ENCODE measurements around the gene BICRA.
A peak's percentile ranks its signal among the peaks of the same experiment; 100 is the strongest.
"Not testable (repeated sequence)": the region's sequence is repeated elsewhere in the genome, so short reads cannot be mapped to it uniquely, and the experiment has no call there.

Gene BICRA

GRCh38 chr19:47599671-47600245 lies 9.2 kb upstream of the BICRA start:
- not testable (repeated sequence) for H3K4ac ChIP-seq (ENCODE audit: low read depth, low read length); H3K18ac ChIP-seq (ENCODE audit: low read length); H3K14ac ChIP-seq (ENCODE audit: low read length); H3K4me1 ChIP-seq (ENCODE audit: control insufficient read depth in 1 of 2, insufficient read depth in 2 of 2, low read length in 2 of 2); H3K79me2 ChIP-seq (ENCODE audit: control insufficient read depth, insufficient read depth, low read length, poor library complexity); H3K9ac ChIP-seq (ENCODE audit: low read length); H3K27me3 ChIP-seq (ENCODE audit: insufficient read depth, low read length); H2AK5ac ChIP-seq (ENCODE audit: low read length); H3K79me1 ChIP-seq (ENCODE audit: low read length); H3K9me3 ChIP-seq (ENCODE audit: insufficient read depth, low read depth, low read length); H2AFZ ChIP-seq (ENCODE audit: insufficient read depth, low read length, poor library complexity); H2BK12ac ChIP-seq (ENCODE audit: low read length); H4K12ac ChIP-seq (ENCODE audit: low read depth, low read length); H2BK5ac ChIP-seq (ENCODE audit: low read depth, low read length, poor library complexity); H4K91ac ChIP-seq (ENCODE audit: low read depth, low read length); H3K27ac ChIP-seq (ENCODE audit: low read depth, low read length); H4K8ac ChIP-seq (ENCODE audit: low read depth, low read length); H3K36me3 ChIP-seq (ENCODE audit: control insufficient read depth in 1 of 2, insufficient read depth in 2 of 2, low read length in 2 of 2); H3K23ac ChIP-seq (ENCODE audit: low read length)
- DNase-seq: peak in 1 of 2 donors; percentile 46
- Histone ChIP-seq H3K4me2 (ENCODE audit: low read length) (peak overlapping the region; percentile 60), H3K4me3 (ENCODE audit: low read depth, low read length) (peak overlapping the region; percentile 41), H2BK120ac (ENCODE audit: insufficient read depth, low read length, poor library complexity) (peak overlapping the region; percentile 22)
- whole genome bisulfite sequencing (ENCODE audit: extremely low coverage, insufficient coverage, insufficient read length): no CpG with 5 or more reads among the region's 25 CpGs

- Histone ChIP-seq H3K4ac (ENCODE audit: low read depth, low read length) (no peak overlapping the region), H3K4me1 (ENCODE audit: control insufficient read depth in 1 of 2, insufficient read depth in 2 of 2, low read length in 2 of 2) (peaks cover 4 to 10% of the 10 kb centered on the region in 2 experiments), H4K12ac (ENCODE audit: low read depth, low read length) (peak overlapping the region; percentile 5), H4K8ac (ENCODE audit: low read depth, low read length) (peak overlapping the region; percentile 85), H3K4me2 (ENCODE audit: low read length) (peak overlapping the region; percentile 76), H3K79me1 (ENCODE audit: low read length) (peaks cover 7% of the 10 kb centered on the region), H3K23ac (ENCODE audit: low read length) (no peak overlapping the region), H2AFZ (ENCODE audit: insufficient read depth, low read length, poor library complexity) (peak overlapping the region; percentile 43), H3K14ac (ENCODE audit: low read length) (peak overlapping the region; percentile 14), H4K91ac (ENCODE audit: low read depth, low read length) (peak overlapping the region; percentile 67), H3K36me3 (ENCODE audit: control insufficient read depth in 1 of 2, insufficient read depth in 2 of 2, low read length in 2 of 2) (no peaks in the 10 kb centered on the region), H3K9ac (ENCODE audit: low read length) (peak overlapping the region; percentile 85), H2BK120ac (ENCODE audit: insufficient read depth, low read length, poor library complexity) (peak overlapping the region; percentile 14), H2BK12ac (ENCODE audit: low read length) (no peak overlapping the region), H3K9me3 (ENCODE audit: insufficient read depth, low read depth, low read length) (no peaks in the 10 kb centered on the region), H3K27ac (ENCODE audit: low read depth, low read length) (peak overlapping the region; percentile 63), H3K27me3 (ENCODE audit: insufficient read depth, low read length) (no peaks in the 10 kb centered on the region), H3K79me2 (ENCODE audit: control insufficient read depth, insufficient read depth, low read length, poor library complexity) (no peaks in the 10 kb centered on the region), H3K4me3 (ENCODE audit: low read depth, low read length) (peak overlapping the region; percentile 73), H2AK5ac (ENCODE audit: low read length) (no peak overlapping the region), H2BK5ac (ENCODE audit: low read depth, low read length, poor library complexity) (peak overlapping the region; percentile 19), H3K18ac (ENCODE audit: low read length) (peak overlapping the region; percentile 20)
- peak; percentile 99 to 100 for DNase-seq
- WGBS (ENCODE audit: extremely low coverage, insufficient coverage, insufficient read length): no CpG with 5 or more reads among the region's 77 CpGs
These were observed 8.4 kb upstream of the BICRA start for GRCh38 chr19:47600246-47601179.

DNA sequence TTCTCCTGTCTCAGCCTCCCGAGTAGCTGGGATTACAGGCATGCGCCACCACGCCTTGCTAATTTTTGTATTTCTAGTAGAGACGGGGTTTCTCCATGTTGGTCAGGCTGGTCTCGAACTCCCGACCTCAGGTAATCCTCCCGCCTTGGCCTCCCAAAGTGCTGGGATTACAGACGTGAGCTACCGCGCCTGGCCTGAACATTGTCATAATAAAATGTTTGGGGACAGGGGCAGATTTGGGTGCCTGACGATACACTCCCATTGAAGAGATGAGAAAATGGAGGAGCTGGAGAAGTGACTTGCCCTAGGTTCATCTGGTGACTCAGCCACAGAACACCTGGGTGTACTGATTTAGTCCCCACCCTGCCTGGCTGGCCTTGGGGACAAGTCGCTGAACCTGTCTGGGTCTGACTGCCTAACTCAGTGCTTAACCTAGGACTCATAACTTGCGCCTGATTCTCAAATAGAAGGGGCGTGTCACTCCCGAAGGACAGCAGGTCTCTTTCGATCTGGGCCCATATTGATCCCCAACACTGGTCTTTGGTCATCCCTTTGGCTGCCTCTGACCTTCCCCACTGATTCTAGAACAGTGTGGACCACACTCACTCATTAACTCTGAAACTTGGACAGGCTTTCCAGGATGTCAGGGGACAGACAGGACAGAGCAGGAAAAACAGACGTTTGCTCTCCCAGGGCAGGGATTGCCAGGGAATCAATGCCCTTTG lies 7.6 kb upstream of the BICRA start:
- no CpG with 5 or more reads among the region's 17 CpGs for WGBS (ENCODE audit: extremely low coverage, insufficient coverage, insufficient read length)
- Histone ChIP-seq H3K23ac (ENCODE audit: low read length) (no peak overlapping the region), H2BK5ac (ENCODE audit: low read depth, low read length, poor library complexity) (no peak overlapping the region), H4K91ac (ENCODE audit: low read depth, low read length) (peak overlapping the region; percentile 67), H2BK120ac (ENCODE audit: insufficient read depth, low read length, poor library complexity) (no peak overlapping the region), H3K9ac (ENCODE audit: low read length) (no peak overlapping the region), H3K79me2 (ENCODE audit: control insufficient read depth, insufficient read depth, low read length, poor library complexity) (no peaks in the 10 kb centered on the region), H4K12ac (ENCODE audit: low read depth, low read length) (no peak overlapping the region), H4K8ac (ENCODE audit: low read depth, low read length) (no peak overlapping the region), H3K14ac (ENCODE audit: low read length) (no peak overlapping the region), H3K9me3 (ENCODE audit: insufficient read depth, low read depth, low read length) (no peaks in the 10 kb centered on the region), H3K4me3 (ENCODE audit: low read depth, low read length) (no peak overlapping the region), H3K4me2 (ENCODE audit: low read length) (peak overlapping the region; percentile 76), H3K18ac (ENCODE audit: low read length) (no peak overlapping the region), H2AFZ (ENCODE audit: insufficient read depth, low read length, poor library complexity) (no peak overlapping the region), H3K79me1 (ENCODE audit: low read length) (peaks cover 7% of the 10 kb centered on the region), H3K36me3 (ENCODE audit: control insufficient read depth in 1 of 2, insufficient read depth in 2 of 2, low read length in 2 of 2) (no peaks in the 10 kb centered on the region), H2BK12ac (ENCODE audit: low read length) (peak overlapping the region; percentile 3), H3K27me3 (ENCODE audit: insufficient read depth, low read length) (no peaks in the 10 kb centered on the region), H3K4me1 (ENCODE audit: control insufficient read depth in 1 of 2, insufficient read depth in 2 of 2, low read length in 2 of 2) (peaks cover 4 to 10% of the 10 kb centered on the region in 2 experiments), H3K27ac (ENCODE audit: low read depth, low read length) (no peak overlapping the region), H2AK5ac (ENCODE audit: low read length) (no peak overlapping the region), H3K4ac (ENCODE audit: low read depth, low read length) (no peak overlapping the region)
- DNase-seq: peak; percentile 95 to 96

DNA sequence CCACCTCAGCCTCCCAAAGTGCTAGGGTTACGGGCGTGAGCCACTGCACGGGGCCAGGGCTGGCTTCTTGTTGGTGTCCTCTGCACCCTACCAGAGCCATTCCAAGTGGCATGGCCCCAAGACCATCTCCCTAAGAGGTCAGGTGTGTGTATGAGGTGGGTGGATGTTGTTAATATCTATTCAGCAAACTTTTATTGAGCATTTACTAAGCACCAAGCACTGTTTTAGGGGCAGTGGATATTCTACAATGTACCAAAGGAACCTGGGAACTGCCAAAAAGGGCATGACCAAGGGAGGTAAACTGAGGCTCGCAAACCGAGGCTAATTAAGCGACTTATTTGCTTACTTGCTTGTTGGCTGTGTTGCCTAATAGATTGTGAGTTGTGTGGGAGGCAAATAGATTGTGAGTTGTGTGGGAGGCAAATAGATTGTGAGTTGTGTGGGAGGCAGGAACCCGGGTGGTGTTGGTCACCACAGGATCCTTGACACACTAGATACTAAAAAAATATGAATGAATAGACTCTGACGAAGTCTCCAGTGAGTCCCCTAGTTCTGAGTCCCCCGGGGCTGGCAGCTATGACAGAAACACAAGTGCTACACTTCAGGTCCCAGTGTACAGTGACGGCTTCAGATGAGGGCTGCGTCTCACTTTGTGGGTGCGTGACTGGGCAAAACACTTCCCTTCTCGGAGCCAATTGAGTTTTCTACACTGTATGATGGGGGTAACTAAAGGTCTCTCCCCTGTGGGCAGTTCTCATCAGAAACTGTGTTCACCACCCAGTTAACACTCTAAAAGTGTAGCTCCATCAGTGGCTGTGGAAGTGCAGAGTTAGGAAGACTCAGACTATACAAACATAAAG lies 5.0 kb upstream of the BICRA start:
- H3K79me2 ChIP-seq (ENCODE audit: control insufficient read depth, insufficient read depth, low read length, poor library complexity): peaks cover 10% of the 10 kb centered on the region
- H2BK120ac ChIP-seq (ENCODE audit: insufficient read depth, low read length, poor library complexity): no peak overlapping the region
- no peak overlapping the region for H3K4me2 ChIP-seq (ENCODE audit: low read length)
- no peaks in the 10 kb centered on the region for H3K27me3 ChIP-seq (ENCODE audit: insufficient read depth, low read length)
- no peak overlapping the region for H2AK5ac ChIP-seq (ENCODE audit: low read length)
- no peak overlapping the region for H3K4ac ChIP-seq (ENCODE audit: low read depth, low read length)
- H3K4me3 ChIP-seq (ENCODE audit: low read depth, low read length): no peak overlapping the region
- no peaks in the 10 kb centered on the region for H3K9me3 ChIP-seq (ENCODE audit: insufficient read depth, low read depth, low read length)
- no peak overlapping the region for H2BK5ac ChIP-seq (ENCODE audit: low read depth, low read length, poor library complexity)
- no peak overlapping the region for H3K9ac ChIP-seq (ENCODE audit: low read length)
- H3K23ac ChIP-seq (ENCODE audit: low read length): no peak overlapping the region
- no peak overlapping the region for H4K12ac ChIP-seq (ENCODE audit: low read depth, low read length)
- H4K91ac ChIP-seq (ENCODE audit: low read depth, low read length): no peak overlapping the region
- H4K8ac ChIP-seq (ENCODE audit: low read depth, low read length): no peak overlapping the region
- no peak for DNase-seq
- no CpG with 5 or more reads among the region's 13 CpGs for WGBS (ENCODE audit: extremely low coverage, insufficient coverage, insufficient read length)
- peaks cover 10% of the 10 kb centered on the region for H3K79me1 ChIP-seq (ENCODE audit: low read length)
- no peak overlapping the region for H2AFZ ChIP-seq (ENCODE audit: insufficient read depth, low read length, poor library complexity)
- peaks cover 2 to 8% of the 10 kb centered on the region in 2 experiments for H3K4me1 ChIP-seq (ENCODE audit: control insufficient read depth in 1 of 2, insufficient read depth in 2 of 2, low read length in 2 of 2)
- no peak overlapping the region for H3K14ac ChIP-seq (ENCODE audit: low read length)
- H3K36me3 ChIP-seq (ENCODE audit: control insufficient read depth in 1 of 2, insufficient read depth in 2 of 2, low read length in 2 of 2): no peaks in the 10 kb centered on the region
- H3K27ac ChIP-seq (ENCODE audit: low read depth, low read length): no peak overlapping the region
- H3K18ac ChIP-seq (ENCODE audit: low read length): no peak overlapping the region
- H2BK12ac ChIP-seq (ENCODE audit: low read length): no peak overlapping the region

Measured in trophoblast cell (in vitro differentiated cells and primary cell).